HG02852 (cell line): ENCODE data around the gene TAX1BP1.
A peak's percentile ranks its signal among the peaks of the same experiment; 100 is the strongest.
"Not testable (repeated sequence)": the region's sequence is repeated elsewhere in the genome, so short reads cannot be mapped to it uniquely, and the experiment has no call there.

Experiments
- ATAC-seq: cut with Tn5 transposase; IDR thresholded peaks from one replicate; pipeline ENCODE4 v1.9.1; 2021; ENCODE audit warnings: mild to moderate bottlenecking, moderate library complexity; ENCODE audit not compliant: unreplicated experiment

Gene TAX1BP1

GRCh38 chr7:27737616-27738015 is 2.3 kb upstream of the TAX1BP1 start:
- ATAC-seq: no peak

- ATAC-seq: peak; percentile 36
These were observed 557 bp upstream of the TAX1BP1 start for GRCh38 chr7:27739301-27739908.

- ATAC-seq: peak; percentile 72
These were observed 606 bp downstream of the TAX1BP1 start for GRCh38 chr7:27740449-27741086.

- not testable (repeated sequence) for ATAC-seq
These were observed 2.2 kb downstream of the TAX1BP1 start for GRCh38 chr7:27742091-27742710.

- no peak for ATAC-seq
These were observed 5.2 kb downstream of the TAX1BP1 start for GRCh38 chr7:27745064-27745583.

- ATAC-seq: no peak
These were observed 6.5 kb downstream of the TAX1BP1 start for GRCh38 chr7:27746486-27746885.

- no peak for ATAC-seq
These were observed 7.0 kb downstream of the TAX1BP1 start for GRCh38 chr7:27746978-27747377.

- ATAC-seq: no peak
These were observed 7.8 kb downstream of the TAX1BP1 start for GRCh38 chr7:27747589-27748368.

- ATAC-seq: no peak
These were observed 10.4 kb downstream of the TAX1BP1 start for GRCh38 chr7:27750316-27750715.

- no peak for ATAC-seq
These were observed 12.1 kb downstream of the TAX1BP1 start for GRCh38 chr7:27751888-27752660.

- ATAC-seq: no peak
These were observed 13.9 kb downstream of the TAX1BP1 start for GRCh38 chr7:27753863-27754262.

GRCh38 chr7:27756298-27756697 is 16.3 kb downstream of the TAX1BP1 start:
- ATAC-seq: no peak

- ATAC-seq: no peak
These were observed 19.5 kb downstream of the TAX1BP1 start for GRCh38 chr7:27759491-27759890.

- ATAC-seq: no peak
These were observed 22.1 kb downstream of the TAX1BP1 start for GRCh38 chr7:27762062-27762461.

- ATAC-seq: no peak
These were observed 24.1 kb downstream of the TAX1BP1 start for GRCh38 chr7:27763983-27764508.

GRCh38 chr7:27765841-27766240 is 25.9 kb downstream of the TAX1BP1 start:
- ATAC-seq: no peak

GRCh38 chr7:27767374-27767773 is 27.4 kb downstream of the TAX1BP1 start:
- no peak for ATAC-seq

- ATAC-seq: no peak
These were observed 31.1 kb downstream of the TAX1BP1 start for GRCh38 chr7:27771111-27771510.

GRCh38 chr7:27774717-27775328 is 34.9 kb downstream of the TAX1BP1 start:
- ATAC-seq: no peak

- ATAC-seq: no peak
These were observed 35.8 kb downstream of the TAX1BP1 start for GRCh38 chr7:27775782-27776181.
